Thyroid gland (tissue), 4 donors: Measurements from ENCODE around the gene SPATA13. TPM values are rescaled to one million over a fixed set of nuclear protein-coding genes. Genes with fewer than 3 reads are reported as not detected.

Experiments used
- DNase-seq, 2 donors: peaks; one replicate each; pipeline ENCODE4 v3.0.0-alpha.2; 2019
- H3K27ac ChIP-seq, 3 donors: fragments of 200-600 bp; sonication (generic); 1 replicate in 2 of 3; 2 replicates in 1 of 3; pipeline ENCODE4 v1.5.1; 2016 to 2019; ENCODE audit warnings: mild to moderate bottlenecking in 1 of 3, moderate library complexity in 1 of 3
- H3K27me3 ChIP-seq: fragments of 200-600 bp; sonication (generic); one replicate; pipeline ENCODE4 v1.5.1; 2019
- H3K36me3 ChIP-seq, 2 donors: fragments of 200-600 bp; sonication (generic); one replicate each; pipeline ENCODE4 v1.5.1; 2016 to 2019
- H3K4me1 ChIP-seq, 2 donors: fragments of 200-600 bp; sonication (generic); one replicate each; pipeline ENCODE4 v1.5.1; 2017 to 2019
- H3K4me3 ChIP-seq, 3 donors: fragments of 200-600 bp; sonication (generic); replicated peaks in 1 of 3; 1 replicate in 2 of 3; 2 replicates in 1 of 3; pipeline ENCODE4 v1.5.1; 2016; ENCODE audit warnings: mild to moderate bottlenecking in 1 of 3
- H3K9me3 ChIP-seq: fragments of 200-600 bp; sonication (generic); one replicate; pipeline ENCODE4 v1.5.1; 2017
- POLR2A ChIP-seq, 2 donors: fragments of 450-650 bp; IDR thresholded peaks; one replicate each; pipeline ENCODE4 v1.6.1; 2017; ENCODE audit warnings: antibody characterized with exemption in 2 of 2, mild to moderate bottlenecking in 2 of 2, moderate library complexity in 1 of 2
- WGBS, 2 donors: methylation state at CpG; one replicate each; pipeline ENCODE4 v1.1.5; 2017; 5-methylcytosine and 5-hydroxymethylcytosine counted together
- intact Hi-C: fragments of 100-400 bp; cut with DNase I; formaldehyde crosslinking; loops from one replicate; pipeline ENCODE4 v1.15.1; 2023
- total RNA-seq, 4 donors: library from RNA; depleted of rRNA; stranded (reverse); fragments of >200 nt; gene quantifications; one replicate each; pipeline ENCODE4 v1.2.3, GENCODE V29; 2016
- TF ChIP-seq, protein P1 (sequence below), 6 experiments: fragments of 200-600 bp in 3 of 6; fragments of 450-650 bp in 3 of 6; sonication (generic) in 3 of 6; IDR thresholded peaks; one replicate each; pipeline ENCODE4 v1.5.1; 2016 to 2019; ENCODE audit warnings: antibody characterized with exemption in 6 of 6, mild to moderate bottlenecking in 2 of 6, inconsistent platforms in 1 of 6, moderate library complexity in 1 of 6

Gene SPATA13
- total RNA-seq, 4 donors from 2014 or later, result 43.2 to 95.4 (median 51.1) TPM

DNA sequence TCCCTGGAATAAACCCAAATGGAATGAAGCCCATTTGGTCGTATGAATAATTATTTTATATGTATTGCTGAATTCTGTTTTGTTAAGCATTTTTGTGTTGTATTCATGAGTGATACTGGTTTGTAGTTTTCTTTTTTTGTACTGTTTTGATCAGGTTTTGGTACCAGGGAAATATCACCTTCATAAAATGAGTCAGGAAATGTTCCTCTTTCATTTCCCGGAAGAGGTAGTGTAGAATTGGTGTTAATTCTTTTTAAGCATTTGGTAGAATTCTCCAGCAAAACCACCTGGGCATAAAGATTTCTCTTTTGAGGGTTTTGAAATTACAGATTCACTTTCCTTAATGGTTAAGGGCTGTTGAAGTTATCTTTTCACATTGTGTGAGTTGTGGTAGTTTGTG, 13.3 kb downstream of the SPATA13 start:
- peaks cover 20 to 23% of the 10 kb centered on the region in 2 donors for H3K4me1 ChIP-seq
- H3K27ac ChIP-seq, result no peak overlapping the region
- intact Hi-C loops, result no loop called here
- H3K4me3 ChIP-seq, result no peak overlapping the region
- H3K9me3 ChIP-seq, result no peaks in the 10 kb centered on the region
- no peaks in the 10 kb centered on the region for H3K27me3 ChIP-seq
- DNase-seq, result no peak
- TF ChIP-seq POLR2A (IDR thresholded peaks at IDR 0.05), result no peak
- TF ChIP-seq, protein P1, sequence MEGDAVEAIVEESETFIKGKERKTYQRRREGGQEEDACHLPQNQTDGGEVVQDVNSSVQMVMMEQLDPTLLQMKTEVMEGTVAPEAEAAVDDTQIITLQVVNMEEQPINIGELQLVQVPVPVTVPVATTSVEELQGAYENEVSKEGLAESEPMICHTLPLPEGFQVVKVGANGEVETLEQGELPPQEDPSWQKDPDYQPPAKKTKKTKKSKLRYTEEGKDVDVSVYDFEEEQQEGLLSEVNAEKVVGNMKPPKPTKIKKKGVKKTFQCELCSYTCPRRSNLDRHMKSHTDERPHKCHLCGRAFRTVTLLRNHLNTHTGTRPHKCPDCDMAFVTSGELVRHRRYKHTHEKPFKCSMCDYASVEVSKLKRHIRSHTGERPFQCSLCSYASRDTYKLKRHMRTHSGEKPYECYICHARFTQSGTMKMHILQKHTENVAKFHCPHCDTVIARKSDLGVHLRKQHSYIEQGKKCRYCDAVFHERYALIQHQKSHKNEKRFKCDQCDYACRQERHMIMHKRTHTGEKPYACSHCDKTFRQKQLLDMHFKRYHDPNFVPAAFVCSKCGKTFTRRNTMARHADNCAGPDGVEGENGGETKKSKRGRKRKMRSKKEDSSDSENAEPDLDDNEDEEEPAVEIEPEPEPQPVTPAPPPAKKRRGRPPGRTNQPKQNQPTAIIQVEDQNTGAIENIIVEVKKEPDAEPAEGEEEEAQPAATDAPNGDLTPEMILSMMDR (IDR thresholded peaks at IDR 0.05), result no peak
- no peaks in the 10 kb centered on the region for H3K36me3 ChIP-seq
- WGBS, 2 donors, result 76 to 77% methylated on average over 2 of the region's 2 CpGs

DNA sequence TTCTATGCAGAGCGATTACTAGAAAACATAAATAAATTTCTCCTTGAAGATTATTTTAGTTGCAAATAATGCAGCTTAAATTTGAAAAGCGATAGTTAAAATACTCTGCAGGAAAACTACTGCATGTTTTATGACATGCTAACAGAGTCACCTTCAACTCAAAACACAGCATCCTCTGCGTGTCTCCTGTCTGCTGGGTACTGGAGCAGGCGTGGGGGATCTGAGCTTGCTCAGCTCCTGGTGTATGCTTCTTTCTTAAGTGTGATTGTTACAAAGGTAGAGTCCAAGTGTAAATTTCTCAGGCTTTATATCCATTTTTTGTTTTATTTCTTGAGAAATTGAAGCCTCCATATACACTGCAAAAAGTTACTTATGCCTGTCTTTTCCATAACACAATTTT, 15.3 kb downstream of the SPATA13 start:
- Histone ChIP-seq H3K4me1 (peaks cover 17 to 23% of the 10 kb centered on the region in 2 donors), H3K36me3 (no peaks in the 10 kb centered on the region), H3K27ac (no peak overlapping the region), H3K9me3 (no peaks in the 10 kb centered on the region), H3K4me3 (no peak overlapping the region), H3K27me3 (no peaks in the 10 kb centered on the region)
- no peak for DNase-seq
- intact Hi-C loops, result no loop called here
- TF ChIP-seq, protein P1 (IDR thresholded peaks at IDR 0.05), result no peak
- TF ChIP-seq POLR2A (IDR thresholded peaks at IDR 0.05), result no peak
- 85 to 94% methylated on average over 4 of the region's 4 CpGs for WGBS, 2 donors

DNA sequence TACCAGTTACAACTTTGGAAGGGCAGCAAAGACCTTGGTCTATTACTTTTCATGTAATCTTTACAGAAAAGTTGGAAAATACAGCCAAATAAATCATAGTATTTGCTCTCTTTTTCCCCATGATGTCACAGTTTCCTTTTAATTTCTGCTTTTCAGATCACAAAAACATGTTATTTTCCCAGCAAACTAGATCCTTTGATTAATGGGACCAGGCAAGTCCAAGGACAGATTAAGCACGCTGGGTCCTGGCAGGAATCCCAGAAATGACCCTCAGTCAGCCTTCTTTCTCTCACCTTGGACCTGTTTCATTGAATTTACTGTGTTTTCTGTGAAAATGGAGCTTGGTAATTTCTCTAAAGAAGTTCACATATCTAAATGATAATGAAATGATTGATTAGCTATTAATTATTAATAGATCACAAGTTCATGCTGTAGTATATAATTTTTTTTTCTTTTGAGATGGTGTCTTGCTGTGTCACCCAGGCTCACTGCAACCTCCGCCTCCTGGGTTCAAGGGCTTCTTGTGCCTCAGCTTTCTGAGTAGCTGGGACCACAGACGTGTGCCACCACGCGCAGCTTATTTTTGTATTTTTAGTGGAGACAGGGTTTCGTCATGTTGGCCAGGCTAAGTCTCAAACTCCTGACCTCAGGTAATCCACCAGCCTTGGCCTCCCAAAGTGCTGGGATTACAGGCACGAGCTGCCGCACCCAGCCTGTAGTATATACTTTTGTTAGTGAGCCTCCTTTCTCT, 16.0 kb downstream of the SPATA13 start:
- intact Hi-C loops, result no loop called here
- 85% methylated on average over 8 of the region's 8 CpGs for WGBS, 2 donors
- Histone ChIP-seq H3K4me3 (no peak overlapping the region), H3K9me3 (no peaks in the 10 kb centered on the region), H3K27me3 (no peaks in the 10 kb centered on the region), H3K27ac (no peak overlapping the region), H3K36me3 (no peaks in the 10 kb centered on the region), H3K4me1 (peaks cover 17 to 23% of the 10 kb centered on the region in 2 donors)
- no peak for TF ChIP-seq POLR2A (IDR thresholded peaks at IDR 0.05)
- TF ChIP-seq, protein P1 (IDR thresholded peaks at IDR 0.05), result no peak
- DNase-seq, result peak; percentile 49 to 50

DNA sequence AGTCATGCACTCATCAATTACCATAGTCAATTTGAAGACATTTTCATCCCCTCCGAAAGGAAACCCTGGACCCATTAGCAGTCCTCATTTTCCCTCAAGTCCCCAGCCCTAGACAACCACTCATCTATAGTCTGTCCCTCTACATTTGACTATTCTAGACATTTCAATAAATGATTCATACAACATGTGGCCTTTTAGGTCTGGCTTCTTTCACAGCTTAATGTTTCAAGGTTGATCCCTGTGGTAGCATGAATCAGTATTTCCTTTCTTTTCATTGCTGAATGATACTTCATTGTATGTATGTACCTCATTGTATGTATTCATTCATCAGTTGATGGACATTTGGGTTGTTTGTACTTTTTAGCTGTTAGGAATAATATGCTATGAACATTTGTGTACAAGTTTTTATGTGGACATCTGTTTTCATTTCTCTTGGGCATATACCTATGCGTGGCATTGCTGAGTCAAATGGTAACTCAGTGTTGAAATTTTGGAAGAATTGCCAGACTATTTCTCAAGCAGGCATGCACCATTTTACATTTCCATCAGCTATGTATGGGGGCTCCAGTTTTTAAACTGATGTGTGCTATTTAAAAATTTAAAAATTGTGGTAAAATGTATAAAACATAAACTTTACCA, 18.4 kb downstream of the SPATA13 start:
- Histone ChIP-seq H3K27me3 (no peaks in the 10 kb centered on the region), H3K9me3 (no peaks in the 10 kb centered on the region), H3K27ac (no peak overlapping the region), H3K4me1 (peaks cover 16 to 18% of the 10 kb centered on the region in 2 donors), H3K4me3 (no peak overlapping the region), H3K36me3 (no peaks in the 10 kb centered on the region)
- WGBS, 2 donors, result 95 to 96% methylated on average over 2 of the region's 2 CpGs
- intact Hi-C loops, result no loop called here
- no peak for DNase-seq
- TF ChIP-seq, protein P1 (IDR thresholded peaks at IDR 0.05), result no peak
- TF ChIP-seq POLR2A (IDR thresholded peaks at IDR 0.05), result no peak

DNA sequence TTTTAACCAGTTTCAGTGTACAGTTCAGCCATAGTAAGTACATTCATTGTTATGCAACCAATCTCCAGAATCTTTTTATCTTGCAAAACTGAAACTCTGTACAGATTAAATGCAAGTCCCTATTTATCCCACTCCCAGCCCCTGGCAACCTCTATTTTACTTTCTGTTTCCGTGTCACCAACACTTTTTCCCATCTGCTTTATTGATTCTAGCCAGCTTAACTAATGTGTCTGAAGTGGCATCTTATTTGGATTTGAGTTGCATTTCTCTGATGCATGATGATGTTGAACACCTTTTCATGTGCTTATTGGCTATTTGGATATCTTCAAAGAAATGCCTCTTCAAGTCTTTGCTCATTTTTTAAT, 18.9 kb downstream of the SPATA13 start:
- WGBS, 2 donors, result 80 to 86% methylated on average over 1 of the region's 1 CpG
- Histone ChIP-seq H3K27ac (no peak overlapping the region), H3K4me3 (no peak overlapping the region), H3K9me3 (no peaks in the 10 kb centered on the region), H3K4me1 (peaks cover 15 to 16% of the 10 kb centered on the region in 2 donors), H3K36me3 (no peaks in the 10 kb centered on the region), H3K27me3 (no peaks in the 10 kb centered on the region)
- no peak for DNase-seq
- no peak for TF ChIP-seq POLR2A (IDR thresholded peaks at IDR 0.05)
- TF ChIP-seq, protein P1 (IDR thresholded peaks at IDR 0.05), result no peak
- intact Hi-C loops, result no loop called here
